Peyer's patch (tissue), 4 donors: ENCODE measurements around the gene MRPS5. TPM values are rescaled to one million over a fixed set of nuclear protein-coding genes. Genes with fewer than 3 reads are reported as not detected.

Source experiments
- DNase-seq, 3 donors: peaks; one replicate each; pipeline ENCODE4 v3.0.0-alpha.2; 2017 to 2019
- H3K27ac ChIP-seq, 4 donors: fragments of 200-600 bp; sonication (generic); one replicate each; pipeline ENCODE4 v1.5.1; 2016 to 2019
- H3K27me3 ChIP-seq, 2 donors: fragments of 200-600 bp; sonication (generic); one replicate each; pipeline ENCODE4 v1.5.1; 2019
- H3K36me3 ChIP-seq, 3 donors: fragments of 200-600 bp; sonication (generic); one replicate each; pipeline ENCODE4 v1.5.1; 2016 to 2019
- H3K4me1 ChIP-seq, 4 donors: fragments of 200-600 bp; sonication (generic); one replicate each; pipeline ENCODE4 v1.5.1; 2016 to 2019
- H3K4me3 ChIP-seq, 4 donors: fragments of 200-600 bp; sonication (generic); 1 replicate in 3 of 4; 2 replicates in 1 of 4; pipeline ENCODE4 v1.5.1; 2016 to 2019; ENCODE audit warnings: mild to moderate bottlenecking in 1 of 4
- H3K9me3 ChIP-seq, 4 donors: fragments of 200-600 bp; sonication (generic); one replicate each; pipeline ENCODE4 v1.5.1; 2016 to 2019; ENCODE audit warnings: mild to moderate bottlenecking in 1 of 4
- CTCF ChIP-seq, 6 experiments: fragments of 450-650 bp in 4 of 6; fragments of 200-600 bp in 2 of 6; sonication (generic) in 1 of 6; IDR thresholded peaks; one replicate each; pipeline ENCODE4 v1.5.1; 2017 to 2019; ENCODE audit warnings: antibody characterized with exemption in 6 of 6, mild to moderate bottlenecking in 3 of 6, moderate library complexity in 1 of 6
- POLR2A ChIP-seq, 2 donors: fragments of 450-650 bp; IDR thresholded peaks; one replicate each; pipeline ENCODE4 v1.5.1; 2017; ENCODE audit warnings: antibody characterized with exemption in 2 of 2, mild to moderate bottlenecking in 2 of 2, moderate library complexity in 2 of 2
- total RNA-seq, 4 donors: library from RNA; depleted of rRNA; stranded (reverse); fragments of >200 nt; gene quantifications; one replicate each; pipeline ENCODE4 v1.1.0, GENCODE V29; 2016

Gene MRPS5
- total RNA-seq, 4 donors from 2014 or later = 52.0 to 87.3 (median 66.2) TPM

GRCh38 chr2:95050385-95051300 is 71.0 kb downstream of the MRPS5 start:
- Histone ChIP-seq H3K9me3 (no peaks in the 10 kb centered on the region), H3K4me1 (no peaks in the 10 kb centered on the region), H3K27me3 (no peaks in the 10 kb centered on the region), H3K36me3 (no peaks in the 10 kb centered on the region), H3K4me3 (no peak overlapping the region), H3K27ac (no peak overlapping the region)
- peak in 1 of 3 donors; percentile 16 for DNase-seq
- TF ChIP-seq POLR2A (IDR thresholded peaks at IDR 0.05) (no peak), CTCF (IDR thresholded peaks at IDR 0.05) (no peak)

GRCh38 chr2:95049961-95050360 is 71.6 kb downstream of the MRPS5 start:
- H3K9me3 ChIP-seq = no peaks in the 10 kb centered on the region
- no peak overlapping the region for H3K4me3 ChIP-seq
- H3K27me3 ChIP-seq = no peaks in the 10 kb centered on the region
- DNase-seq = peak in 1 of 3 donors; percentile 19
- no peak for TF ChIP-seq POLR2A (IDR thresholded peaks at IDR 0.05)
- no peaks in the 10 kb centered on the region for H3K36me3 ChIP-seq
- H3K4me1 ChIP-seq = no peaks in the 10 kb centered on the region
- no peak overlapping the region for H3K27ac ChIP-seq

GRCh38 chr2:95049683-95049955 is 72.0 kb downstream of the MRPS5 start:
- Histone ChIP-seq H3K27me3 (no peaks in the 10 kb centered on the region), H3K36me3 (no peaks in the 10 kb centered on the region), H3K9me3 (no peaks in the 10 kb centered on the region), H3K4me1 (no peaks in the 10 kb centered on the region), H3K27ac (no peak overlapping the region), H3K4me3 (no peak overlapping the region)
- TF ChIP-seq CTCF (IDR thresholded peaks at IDR 0.05) = no peak
- peak in 1 of 3 donors; percentile 23 for DNase-seq

- DNase-seq = no peak
- no peak overlapping the region for H3K4me3 ChIP-seq
- no peaks in the 10 kb centered on the region for H3K9me3 ChIP-seq
- H3K4me1 ChIP-seq = no peaks in the 10 kb centered on the region
- no peaks in the 10 kb centered on the region for H3K36me3 ChIP-seq
- H3K27ac ChIP-seq = no peak overlapping the region
- no peaks in the 10 kb centered on the region for H3K27me3 ChIP-seq
- no peak for TF ChIP-seq CTCF (IDR thresholded peaks at IDR 0.05)
- TF ChIP-seq POLR2A (IDR thresholded peaks at IDR 0.05) = no peak
Observed at GRCh38 chr2:95048825-95049682, 72.6 kb downstream of the MRPS5 start.

- no peaks in the 10 kb centered on the region for H3K9me3 ChIP-seq
- no peak for TF ChIP-seq CTCF (IDR thresholded peaks at IDR 0.05)
- no peak for TF ChIP-seq POLR2A (IDR thresholded peaks at IDR 0.05)
- H3K27me3 ChIP-seq = no peaks in the 10 kb centered on the region
- no peaks in the 10 kb centered on the region for H3K4me1 ChIP-seq
- DNase-seq = peak in 1 of 3 donors; percentile 35
- no peak overlapping the region for H3K4me3 ChIP-seq
- H3K27ac ChIP-seq = no peak overlapping the region
- H3K36me3 ChIP-seq = no peaks in the 10 kb centered on the region
Observed at GRCh38 chr2:95047629-95048510, 73.7 kb downstream of the MRPS5 start.
